Activated T-helper 17 cell treated with anti-CD3 and anti-CD28 coated beads, Interleukin-2, amount 50 U/mL, for 72 hours (primary cell): ENCODE results near the gene ELK3. TPM values are rescaled to one million over a fixed set of nuclear protein-coding genes. Genes with fewer than 3 reads are reported as not detected.
A peak's percentile ranks its signal among the peaks of the same experiment; 100 is the strongest.

Experiments used
- ATAC-seq: fragments of 150-1000 bp; cut with Tn5 transposase; replicated peaks from 2 replicates; pipeline ENCODE4 v1.10.0; 2021; ENCODE audit warnings: mild to moderate bottlenecking, moderate library complexity
- H3K27ac Mint-ChIP-seq: one replicate; pipeline ENCODE4 v1.8.0; 2022; ENCODE audit warnings: mixed read lengths
- H3K27me3 Mint-ChIP-seq: one replicate; pipeline ENCODE4 v1.8.0; 2022; ENCODE audit warnings: mixed read lengths
- H3K36me3 Mint-ChIP-seq: one replicate; pipeline ENCODE4 v1.8.0; 2022; ENCODE audit warnings: low read depth, mild to moderate bottlenecking, mixed read lengths
- H3K4me1 Mint-ChIP-seq: one replicate; pipeline ENCODE4 v1.8.0; 2022; ENCODE audit warnings: mixed read lengths
- H3K4me3 Mint-ChIP-seq: one replicate; pipeline ENCODE4 v1.8.0; 2022; ENCODE audit warnings: mild to moderate bottlenecking, mixed read lengths
- H3K9me3 Mint-ChIP-seq: one replicate; pipeline ENCODE4 v1.8.0; 2022; ENCODE audit warnings: mixed read lengths
- total RNA-seq, 2 donors: library from RNA; stranded (reverse); gene quantifications; one replicate each; pipeline ENCODE4 v1.2.3, GENCODE V29; 2022

Gene ELK3
- total RNA-seq = 10 to 100 TPM; 31.3 to 39.2 TPM

GRCh38 chr12:96193725-96194575 is at the start of gene ELK3:
TSS of gene ELK3 (plus strand) at chr12:96194375.
- no peaks in the 10 kb centered on the region for H3K9me3 Mint-ChIP-seq
- H3K4me1 Mint-ChIP-seq = peaks cover 12% of the 10 kb centered on the region
- ATAC-seq = peak; percentile 33
- H3K27ac Mint-ChIP-seq = peak within 1 kb of the TSS; percentile 100
- peaks cover 45% of the 10 kb centered on the region for H3K36me3 Mint-ChIP-seq
- peak within 1 kb of the TSS; percentile 99 for H3K4me3 Mint-ChIP-seq
- H3K27me3 Mint-ChIP-seq = no peaks in the 10 kb centered on the region

GRCh38 chr12:96146747-96147146 is 47.4 kb upstream of the ELK3 start:
- H3K9me3 Mint-ChIP-seq = no peaks in the 10 kb centered on the region
- H3K27ac Mint-ChIP-seq = no peak overlapping the region
- H3K36me3 Mint-ChIP-seq = no peaks in the 10 kb centered on the region
- no peak for ATAC-seq
- no peaks in the 10 kb centered on the region for H3K27me3 Mint-ChIP-seq
- H3K4me1 Mint-ChIP-seq = peaks cover 18% of the 10 kb centered on the region
- H3K4me3 Mint-ChIP-seq = no peak overlapping the region

GRCh38 chr12:96150442-96150841 is 43.7 kb upstream of the ELK3 start:
- Mint-ChIP-seq H3K27me3 (no peaks in the 10 kb centered on the region), H3K4me3 (no peak overlapping the region), H3K9me3 (no peaks in the 10 kb centered on the region), H3K27ac (no peak overlapping the region), H3K36me3 (no peaks in the 10 kb centered on the region), H3K4me1 (no peaks in the 10 kb centered on the region)
- ATAC-seq = no peak

- H3K27me3 Mint-ChIP-seq = no peaks in the 10 kb centered on the region
- H3K27ac Mint-ChIP-seq = no peak overlapping the region
- H3K4me1 Mint-ChIP-seq = no peaks in the 10 kb centered on the region
- H3K36me3 Mint-ChIP-seq = no peaks in the 10 kb centered on the region
- ATAC-seq = no peak
- no peaks in the 10 kb centered on the region for H3K9me3 Mint-ChIP-seq
- H3K4me3 Mint-ChIP-seq = no peak overlapping the region
Measured at GRCh38 chr12:96152164-96152563, 42.0 kb upstream of the ELK3 start.

- no peaks in the 10 kb centered on the region for H3K9me3 Mint-ChIP-seq
- no peak for ATAC-seq
- H3K4me3 Mint-ChIP-seq = no peak overlapping the region
- no peaks in the 10 kb centered on the region for H3K27me3 Mint-ChIP-seq
- no peaks in the 10 kb centered on the region for H3K36me3 Mint-ChIP-seq
- H3K27ac Mint-ChIP-seq = no peak overlapping the region
- H3K4me1 Mint-ChIP-seq = no peaks in the 10 kb centered on the region
Measured at GRCh38 chr12:96153131-96153725, 40.9 kb upstream of the ELK3 start.

DNA sequence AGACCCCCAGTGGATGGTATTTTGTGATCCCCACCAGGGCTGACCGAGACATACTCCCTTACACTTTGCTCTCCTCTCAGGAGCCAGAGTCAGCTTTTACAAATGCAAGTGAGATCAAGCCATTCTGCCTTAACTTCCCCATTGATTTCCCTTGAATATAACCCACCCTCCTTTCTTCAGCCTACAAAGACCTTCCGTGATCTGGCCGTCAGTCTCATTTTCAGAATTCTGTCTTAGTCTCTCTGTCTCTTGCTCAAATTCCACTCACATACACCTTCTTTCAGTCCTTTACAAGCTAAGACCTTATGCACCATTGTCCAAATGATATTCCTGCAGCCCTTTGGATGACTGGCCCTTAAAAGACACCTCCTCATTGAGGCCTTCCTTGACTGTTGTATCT is 39.0 kb upstream of the ELK3 start:
- Mint-ChIP-seq H3K27ac (no peak overlapping the region), H3K27me3 (no peaks in the 10 kb centered on the region), H3K36me3 (no peaks in the 10 kb centered on the region), H3K9me3 (no peaks in the 10 kb centered on the region), H3K4me3 (no peak overlapping the region), H3K4me1 (no peaks in the 10 kb centered on the region)
- no peak for ATAC-seq

DNA sequence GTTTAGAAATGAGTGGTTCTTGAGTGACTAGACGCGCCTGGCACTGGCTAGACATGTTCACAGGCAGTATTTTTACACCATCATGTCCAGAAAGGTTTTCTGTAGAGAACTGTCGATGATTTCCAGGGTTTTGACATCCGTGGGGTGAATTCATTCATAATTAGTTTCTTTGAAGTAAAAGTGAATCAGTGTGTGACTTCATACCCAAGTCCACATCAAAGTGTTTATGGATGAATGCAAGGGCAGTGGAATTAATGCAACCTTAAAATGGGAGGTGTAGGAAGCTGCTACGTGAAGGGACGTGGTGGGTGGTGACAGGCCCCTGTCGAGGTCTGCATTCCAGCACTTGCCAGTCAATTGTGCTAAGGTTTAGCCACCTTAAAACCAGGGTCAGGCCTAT is 38.4 kb upstream of the ELK3 start:
- H3K27ac Mint-ChIP-seq = no peak overlapping the region
- no peaks in the 10 kb centered on the region for H3K9me3 Mint-ChIP-seq
- no peaks in the 10 kb centered on the region for H3K4me1 Mint-ChIP-seq
- no peaks in the 10 kb centered on the region for H3K27me3 Mint-ChIP-seq
- no peak overlapping the region for H3K4me3 Mint-ChIP-seq
- ATAC-seq = no peak
- H3K36me3 Mint-ChIP-seq = no peaks in the 10 kb centered on the region

- H3K4me3 Mint-ChIP-seq = no peak overlapping the region
- ATAC-seq = no peak
- no peak overlapping the region for H3K27ac Mint-ChIP-seq
- no peaks in the 10 kb centered on the region for H3K9me3 Mint-ChIP-seq
- H3K36me3 Mint-ChIP-seq = no peaks in the 10 kb centered on the region
- no peaks in the 10 kb centered on the region for H3K27me3 Mint-ChIP-seq
- H3K4me1 Mint-ChIP-seq = no peaks in the 10 kb centered on the region
Measured at GRCh38 chr12:96156211-96156610, 38.0 kb upstream of the ELK3 start.

- Mint-ChIP-seq H3K4me3 (no peak overlapping the region), H3K9me3 (no peaks in the 10 kb centered on the region), H3K36me3 (no peaks in the 10 kb centered on the region), H3K27ac (no peak overlapping the region), H3K4me1 (no peaks in the 10 kb centered on the region), H3K27me3 (no peaks in the 10 kb centered on the region)
- no peak for ATAC-seq
Measured at GRCh38 chr12:96157427-96157826, 36.7 kb upstream of the ELK3 start.

- H3K36me3 Mint-ChIP-seq = no peaks in the 10 kb centered on the region
- ATAC-seq = no peak
- H3K27me3 Mint-ChIP-seq = no peaks in the 10 kb centered on the region
- no peaks in the 10 kb centered on the region for H3K4me1 Mint-ChIP-seq
- H3K27ac Mint-ChIP-seq = no peak overlapping the region
- no peaks in the 10 kb centered on the region for H3K9me3 Mint-ChIP-seq
- H3K4me3 Mint-ChIP-seq = no peak overlapping the region
Measured at GRCh38 chr12:96164951-96165811, 29.0 kb upstream of the ELK3 start.

DNA sequence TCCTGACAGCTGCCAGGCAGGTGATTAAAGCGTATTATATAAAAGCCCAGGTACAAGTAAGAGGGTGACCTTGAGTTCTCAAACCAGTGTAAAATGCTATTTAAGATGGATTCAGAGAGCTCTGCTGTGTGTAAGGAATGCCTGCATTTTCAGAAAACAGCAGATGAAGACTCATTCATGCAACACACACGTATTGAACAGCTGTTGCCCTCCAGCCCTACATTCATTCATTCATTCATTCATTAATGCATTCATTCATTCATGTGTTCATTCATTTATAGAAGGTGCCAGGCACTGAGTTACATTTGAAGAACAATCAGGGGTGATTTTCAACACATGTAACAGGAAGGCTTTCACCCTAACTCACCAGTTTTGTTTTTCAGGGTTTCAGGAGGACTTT is 27.4 kb upstream of the ELK3 start:
- Mint-ChIP-seq H3K27me3 (no peaks in the 10 kb centered on the region), H3K4me1 (no peaks in the 10 kb centered on the region), H3K9me3 (no peaks in the 10 kb centered on the region), H3K4me3 (no peak overlapping the region), H3K36me3 (no peaks in the 10 kb centered on the region), H3K27ac (no peak overlapping the region)
- ATAC-seq = no peak

DNA sequence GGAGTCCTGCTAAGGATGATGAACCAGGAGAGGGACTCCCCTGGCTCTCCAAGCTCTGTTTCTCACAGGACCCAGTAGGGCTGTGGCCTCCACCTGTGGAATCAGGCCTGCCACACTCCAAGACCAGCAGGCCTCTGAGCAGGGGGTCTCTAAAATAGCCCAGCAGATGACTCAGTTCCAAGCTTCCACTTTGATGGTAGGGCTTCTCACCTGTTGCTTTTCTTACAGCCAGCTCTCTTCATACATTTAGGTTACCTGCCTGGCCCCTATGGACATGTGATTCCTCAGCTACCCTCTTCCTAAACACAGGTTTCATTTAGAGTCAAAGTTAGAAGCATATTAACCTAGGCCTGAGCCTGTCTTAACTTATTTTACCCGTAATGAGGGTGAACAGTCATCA is 26.7 kb upstream of the ELK3 start:
- Mint-ChIP-seq H3K4me3 (no peak overlapping the region), H3K36me3 (no peaks in the 10 kb centered on the region), H3K9me3 (peaks cover 1% of the 10 kb centered on the region), H3K27me3 (no peaks in the 10 kb centered on the region), H3K27ac (no peak overlapping the region), H3K4me1 (peaks cover 1% of the 10 kb centered on the region)
- no peak for ATAC-seq

GRCh38 chr12:96170328-96170727 is 23.8 kb upstream of the ELK3 start:
- Mint-ChIP-seq H3K27ac (no peak overlapping the region), H3K9me3 (peaks cover 7% of the 10 kb centered on the region), H3K27me3 (no peaks in the 10 kb centered on the region), H3K4me3 (no peak overlapping the region), H3K4me1 (peaks cover 5% of the 10 kb centered on the region), H3K36me3 (no peaks in the 10 kb centered on the region)
- no peak for ATAC-seq

- Mint-ChIP-seq H3K4me3 (no peak overlapping the region), H3K27me3 (no peaks in the 10 kb centered on the region), H3K36me3 (no peaks in the 10 kb centered on the region), H3K4me1 (peaks cover 5% of the 10 kb centered on the region), H3K9me3 (peaks cover 7% of the 10 kb centered on the region), H3K27ac (no peak overlapping the region)
- no peak for ATAC-seq
Measured at GRCh38 chr12:96170762-96171161, 23.4 kb upstream of the ELK3 start.

GRCh38 chr12:96171905-96172304 is 22.3 kb upstream of the ELK3 start:
- Mint-ChIP-seq H3K4me3 (no peak overlapping the region), H3K27me3 (no peaks in the 10 kb centered on the region), H3K27ac (no peak overlapping the region), H3K36me3 (peaks cover 2% of the 10 kb centered on the region), H3K9me3 (peaks cover 10% of the 10 kb centered on the region), H3K4me1 (peaks cover 11% of the 10 kb centered on the region)
- ATAC-seq = no peak
